HG03060 (cell line): ENCODE results near the gene DNTT.
"Not testable (repeated sequence)": the region's sequence is repeated elsewhere in the genome, so short reads cannot be mapped to it uniquely, and the experiment has no call there.

Source experiments
- ATAC-seq: cut with Tn5 transposase; IDR thresholded peaks from one replicate; pipeline ENCODE4 v1.9.1; 2021; ENCODE audit warnings: low read depth, moderate number of reproducible peaks; ENCODE audit not compliant: unreplicated experiment

DNTT gene

GRCh38 chr10:96305019-96305418 lies 785 bp downstream of the DNTT start:
- ATAC-seq = no peak

GRCh38 chr10:96306516-96306915 lies 2.3 kb downstream of the DNTT start:
- no peak for ATAC-seq

GRCh38 chr10:96308854-96309253 lies 4.6 kb downstream of the DNTT start:
- ATAC-seq = not testable (repeated sequence)

DNA sequence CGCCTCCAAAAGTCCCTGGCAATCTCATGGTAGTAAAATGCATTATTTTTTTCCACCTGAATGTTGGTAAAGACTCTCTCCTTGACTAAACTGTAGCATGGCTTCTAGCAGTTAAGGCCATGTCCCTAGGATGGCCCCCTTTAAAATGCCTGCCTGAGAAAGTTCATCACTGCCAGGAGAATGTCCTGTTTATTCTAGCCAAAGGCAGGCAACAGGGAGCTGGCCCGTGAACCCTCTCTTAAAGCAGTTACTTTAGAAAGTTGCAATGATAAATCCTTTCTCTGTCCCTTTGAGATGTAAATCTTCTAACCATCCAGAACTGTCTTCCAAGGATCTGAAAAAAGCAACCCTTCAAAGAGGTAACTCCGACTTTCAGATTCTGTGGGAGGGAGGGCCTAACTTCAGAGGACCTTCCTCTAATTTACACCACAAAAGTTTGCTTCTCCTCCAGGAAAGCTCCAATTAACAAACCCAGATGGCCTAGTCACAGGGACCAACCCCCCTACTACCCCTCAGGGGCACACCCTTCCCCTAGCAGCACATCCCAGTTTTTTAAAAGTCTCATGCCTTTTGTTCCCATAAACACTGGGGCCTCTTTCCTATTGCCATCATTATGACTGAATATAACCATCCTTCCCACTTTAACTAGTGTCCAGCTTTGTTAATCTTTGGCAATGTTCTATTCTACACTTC lies 5.5 kb downstream of the DNTT start:
- ATAC-seq = no peak

DNA sequence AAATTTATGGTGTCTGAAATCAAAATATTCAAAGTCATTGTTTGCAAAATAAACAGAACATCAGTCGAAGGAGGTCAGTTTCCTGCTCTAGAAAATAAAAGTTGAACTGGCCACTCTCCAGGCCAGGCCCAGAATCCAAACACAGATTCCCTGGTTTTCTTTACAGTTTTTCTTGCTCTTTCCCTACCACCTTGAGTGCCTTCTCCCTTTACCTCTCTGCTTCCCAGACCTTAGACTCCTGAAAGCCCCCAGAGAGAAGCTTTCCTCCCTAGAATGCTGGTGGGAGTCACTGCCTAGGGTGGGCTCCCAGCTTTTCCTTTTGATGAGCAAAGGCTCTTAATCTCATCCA lies 6.1 kb downstream of the DNTT start:
- ATAC-seq = no peak

DNA sequence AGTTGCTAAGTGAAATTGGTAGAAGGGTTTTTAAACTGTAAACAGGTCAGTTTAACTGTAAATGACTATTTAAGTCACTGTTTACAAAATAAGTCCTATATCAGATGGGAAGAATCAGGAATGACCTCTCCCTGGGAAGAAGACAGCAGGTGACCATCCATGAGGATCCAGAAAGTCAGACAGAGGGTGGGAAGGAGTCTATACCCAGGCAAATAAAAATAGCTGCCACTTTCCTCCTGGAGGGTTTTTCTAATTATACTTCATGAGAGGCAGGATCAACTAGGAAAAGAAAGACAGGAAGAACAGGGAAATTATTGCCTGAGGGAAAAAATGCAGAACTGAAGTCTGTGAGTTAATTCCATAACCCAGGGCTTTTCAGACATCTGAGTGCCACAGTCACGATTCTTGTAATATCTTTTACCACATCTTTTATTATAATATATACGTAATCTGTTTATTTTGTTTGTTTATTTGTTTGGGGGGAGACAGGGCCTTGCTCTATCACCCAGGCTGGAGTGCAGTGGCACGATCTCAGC lies 7.0 kb downstream of the DNTT start:
- ATAC-seq = no peak

DNA sequence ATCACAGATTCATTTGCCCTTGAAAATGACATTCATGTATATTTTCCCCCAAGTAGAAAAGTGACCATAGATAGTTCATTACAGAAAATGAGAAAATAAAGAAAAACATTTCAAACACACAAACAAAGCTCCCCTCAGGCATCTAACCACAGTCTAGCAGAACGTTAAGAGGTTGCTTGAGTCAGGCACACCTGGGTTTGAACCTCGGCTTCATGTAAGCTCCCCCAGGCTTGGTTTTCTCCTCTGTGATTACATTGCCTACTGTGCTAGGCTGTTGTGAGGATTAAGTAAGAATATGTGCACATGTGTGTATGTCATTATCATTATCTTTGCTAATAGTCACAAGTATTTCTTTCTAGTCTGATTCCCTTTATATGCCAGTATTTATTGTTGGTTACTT lies 9.1 kb downstream of the DNTT start:
- ATAC-seq = no peak

DNA sequence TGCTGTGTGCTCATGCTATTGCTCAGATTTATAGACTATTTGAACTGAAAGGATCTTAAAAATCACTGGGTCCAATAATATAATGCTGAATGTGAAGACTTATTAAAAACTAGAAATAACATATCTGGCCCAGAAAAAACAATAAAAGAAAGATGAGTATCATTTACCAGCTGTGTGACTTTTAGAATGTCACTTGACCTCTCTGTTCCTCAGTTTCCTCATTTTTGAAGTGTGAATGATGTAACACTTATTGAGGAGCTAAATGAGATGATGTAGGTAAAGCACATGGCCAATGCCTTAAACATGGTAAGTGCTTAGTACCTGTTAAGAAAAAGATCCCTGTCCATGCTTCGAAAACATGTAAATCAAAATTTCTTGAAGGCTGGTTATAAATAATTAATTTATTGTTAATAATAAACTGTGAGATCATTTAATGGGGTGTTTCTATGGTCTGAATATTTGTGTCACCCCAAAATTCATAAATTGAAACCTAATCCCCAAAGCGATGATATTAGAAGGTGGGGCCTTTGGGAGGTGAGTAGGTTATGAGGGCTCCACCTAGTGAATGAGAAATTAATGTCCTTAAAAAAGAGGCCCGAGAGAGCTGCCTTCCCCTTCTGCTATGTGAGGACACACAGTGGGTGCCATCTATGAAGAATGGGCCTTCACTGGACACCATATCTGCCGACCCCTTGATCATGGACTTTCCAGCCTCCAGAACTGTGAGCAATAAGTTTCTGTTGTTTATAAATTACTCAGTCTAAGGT lies 13.0 kb downstream of the DNTT start:
- no peak for ATAC-seq

GRCh38 chr10:96319754-96320474 lies 15.7 kb downstream of the DNTT start:
- ATAC-seq = no peak

DNA sequence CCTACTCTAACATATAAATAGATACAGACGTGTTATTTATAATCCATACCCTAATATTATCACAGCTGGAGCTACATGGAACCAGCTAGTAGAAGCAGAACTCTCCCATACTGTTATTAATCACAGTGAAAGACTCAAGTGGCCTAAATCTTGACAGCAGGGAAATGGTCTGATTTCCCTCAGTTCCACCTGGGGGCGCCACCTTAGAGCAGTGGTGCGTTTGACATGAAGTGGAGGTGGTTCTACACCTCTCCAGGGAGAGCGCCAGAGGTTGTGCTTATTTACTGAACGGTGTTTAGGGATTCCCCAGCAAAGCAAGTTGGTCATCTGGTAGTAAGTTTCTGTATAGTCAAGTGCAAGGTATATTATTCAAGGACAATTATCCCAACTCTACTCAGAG lies 17.6 kb downstream of the DNTT start:
- ATAC-seq = no peak

- no peak for ATAC-seq
These were observed 18.0 kb downstream of the DNTT start for GRCh38 chr10:96322275-96322674.

GRCh38 chr10:96324447-96324846 lies 20.2 kb downstream of the DNTT start:
- no peak for ATAC-seq

- peak; percentile 96 for ATAC-seq
These were observed 21.6 kb downstream of the DNTT start for GRCh38 chr10:96325719-96326373.

DNA sequence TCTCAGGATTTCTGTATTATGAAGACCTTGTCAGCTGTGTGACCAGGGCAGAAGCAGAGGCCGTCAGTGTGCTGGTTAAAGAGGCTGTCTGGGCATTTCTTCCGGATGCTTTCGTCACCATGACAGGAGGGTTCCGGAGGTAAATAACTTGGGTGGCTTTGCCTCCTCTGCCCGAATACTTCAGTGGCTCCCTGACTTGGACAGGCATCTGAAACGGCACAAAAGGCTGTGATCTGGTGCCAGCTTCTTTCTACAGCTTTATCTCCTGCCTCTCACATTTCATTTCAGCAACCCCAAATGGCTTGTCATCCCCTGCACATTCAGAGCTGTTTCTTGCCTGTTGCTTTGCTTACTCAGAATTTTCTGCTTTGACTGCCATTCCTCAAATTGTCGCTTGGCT lies 23.2 kb downstream of the DNTT start:
- ATAC-seq = no peak

DNA sequence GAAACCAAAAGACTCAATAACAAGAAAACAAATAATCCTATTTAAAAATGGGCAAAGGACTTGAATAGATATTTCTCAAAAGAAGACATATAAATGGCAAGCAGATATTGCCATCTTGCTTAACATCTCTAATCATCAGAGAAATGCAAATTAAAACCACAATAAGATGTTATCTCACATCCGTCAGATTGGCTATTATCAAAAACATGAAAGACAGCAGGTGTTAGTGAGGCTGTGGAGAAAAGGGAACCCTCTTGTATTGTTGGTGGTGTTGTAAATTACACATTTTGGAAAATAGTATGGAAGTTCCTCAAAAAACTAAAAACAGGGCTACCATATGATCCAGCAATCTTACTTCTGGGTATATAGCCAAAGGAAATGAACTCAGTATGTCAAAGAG lies 28.9 kb downstream of the DNTT start:
- no peak for ATAC-seq

DNA sequence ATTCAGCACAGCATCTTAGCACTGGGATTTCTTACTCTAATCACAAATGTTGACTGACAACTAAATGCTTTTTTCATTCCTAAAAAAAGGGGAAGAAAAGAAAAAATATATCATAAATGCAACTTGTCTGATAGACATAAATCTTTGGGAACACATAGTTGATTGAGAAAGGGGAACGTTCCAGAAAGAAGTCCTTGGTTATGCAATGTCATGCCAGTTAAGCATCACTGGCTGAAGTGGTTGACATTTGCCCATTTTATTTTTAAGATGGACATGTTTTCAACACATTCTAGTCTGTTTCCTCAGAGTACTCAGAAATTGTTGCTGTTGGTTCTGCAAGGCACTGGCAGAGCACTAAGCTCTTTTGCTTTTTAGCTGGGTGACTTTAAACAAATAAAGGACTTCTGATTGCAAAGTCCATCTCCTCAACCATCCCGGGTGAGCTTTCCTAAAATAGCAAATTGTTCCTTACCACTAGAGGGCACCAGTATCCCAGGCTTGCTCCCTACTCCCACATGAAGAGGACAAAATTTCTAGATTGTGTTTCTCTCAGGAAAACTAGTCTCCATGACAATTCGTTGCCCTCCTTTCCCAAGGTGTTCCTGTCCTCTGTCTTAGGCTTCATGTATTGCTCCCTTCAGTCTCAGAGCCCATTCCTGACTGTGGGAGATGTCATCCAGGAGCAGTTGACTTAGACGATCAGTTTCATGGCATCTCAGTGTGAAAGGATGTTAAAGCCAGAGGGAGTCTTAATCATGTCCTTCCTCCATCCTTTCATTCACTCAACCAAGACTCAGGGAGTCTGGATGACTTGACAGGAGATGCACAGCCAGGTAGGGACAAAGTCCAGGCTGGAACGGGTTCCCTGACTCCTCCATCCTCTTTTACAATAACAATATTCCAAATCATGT lies 30.6 kb downstream of the DNTT start:
- ATAC-seq = no peak

DNA sequence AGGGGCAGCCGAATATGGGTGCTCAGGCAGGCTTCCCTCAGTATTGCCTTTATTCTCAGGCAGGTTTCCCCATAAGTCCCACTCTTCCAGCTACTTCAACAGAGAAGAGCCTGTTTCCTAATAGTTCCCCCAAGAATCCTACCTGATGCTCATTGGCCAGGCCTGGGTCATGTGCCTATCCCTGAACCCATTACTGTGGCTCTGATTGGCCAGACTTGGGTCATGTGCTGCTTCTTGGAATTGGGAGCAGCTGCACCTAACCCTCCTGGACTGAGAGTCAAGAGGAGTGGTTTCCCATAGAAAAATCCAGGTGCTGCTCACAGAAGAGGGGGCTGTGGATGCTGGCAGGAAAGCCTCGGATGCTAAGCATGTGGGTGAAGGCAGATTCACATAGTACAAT lies 32.9 kb downstream of the DNTT start:
- ATAC-seq = no peak

GRCh38 chr10:96338279-96338925 lies 34.2 kb downstream of the DNTT start:
- ATAC-seq = no peak

DNA sequence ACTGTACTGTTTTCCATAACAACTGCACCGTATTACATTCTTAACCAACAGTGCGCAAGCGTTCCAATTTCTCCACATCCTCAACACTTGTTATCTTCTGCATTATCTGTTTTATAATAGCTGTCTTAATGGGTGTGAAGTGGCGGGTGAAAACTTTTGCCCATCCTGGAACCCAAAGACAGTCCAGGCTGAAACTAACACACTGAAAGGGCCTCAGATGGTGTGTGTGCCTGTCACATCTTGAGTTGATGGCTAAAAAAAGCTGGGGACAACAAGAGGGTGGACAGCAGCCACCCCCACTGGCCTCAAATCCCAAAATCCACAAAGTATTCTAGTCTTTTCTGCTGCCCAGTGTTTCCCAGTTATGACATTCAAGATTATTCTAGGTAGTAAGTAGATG lies 35.1 kb downstream of the DNTT start:
- no peak for ATAC-seq
